Measurements from ENCODE around the gene CCNJL.

DNA sequence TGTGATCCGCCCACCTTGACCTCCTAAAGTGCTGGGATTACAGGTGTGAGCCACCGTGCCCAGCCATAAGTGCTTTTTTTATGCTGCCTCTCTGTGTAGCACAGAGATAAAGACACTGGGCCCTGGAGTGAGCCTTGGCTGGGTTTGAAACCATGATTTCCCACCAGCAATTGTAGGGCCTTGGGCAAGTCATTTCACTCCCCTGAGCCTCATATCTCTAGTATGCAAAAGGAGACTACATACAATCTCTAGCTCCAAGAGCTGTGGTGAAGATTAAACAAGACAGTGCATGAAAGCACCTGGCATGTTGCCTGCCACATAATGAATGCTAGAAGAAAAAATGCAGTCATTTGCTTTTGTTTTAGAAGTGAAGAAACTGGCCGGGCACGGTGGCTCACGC is 79.1 kb downstream of the CCNJL start:
- TF ChIP-seq ESRRA (IDR thresholded peaks at IDR 0.05; ENCODE audit: borderline replicate concordance, low read length) = no peak
- TF ChIP-seq POLR2A (IDR thresholded peaks at IDR 0.05; ENCODE audit: low read length) = no peak
- TF ChIP-seq, protein P1, sequence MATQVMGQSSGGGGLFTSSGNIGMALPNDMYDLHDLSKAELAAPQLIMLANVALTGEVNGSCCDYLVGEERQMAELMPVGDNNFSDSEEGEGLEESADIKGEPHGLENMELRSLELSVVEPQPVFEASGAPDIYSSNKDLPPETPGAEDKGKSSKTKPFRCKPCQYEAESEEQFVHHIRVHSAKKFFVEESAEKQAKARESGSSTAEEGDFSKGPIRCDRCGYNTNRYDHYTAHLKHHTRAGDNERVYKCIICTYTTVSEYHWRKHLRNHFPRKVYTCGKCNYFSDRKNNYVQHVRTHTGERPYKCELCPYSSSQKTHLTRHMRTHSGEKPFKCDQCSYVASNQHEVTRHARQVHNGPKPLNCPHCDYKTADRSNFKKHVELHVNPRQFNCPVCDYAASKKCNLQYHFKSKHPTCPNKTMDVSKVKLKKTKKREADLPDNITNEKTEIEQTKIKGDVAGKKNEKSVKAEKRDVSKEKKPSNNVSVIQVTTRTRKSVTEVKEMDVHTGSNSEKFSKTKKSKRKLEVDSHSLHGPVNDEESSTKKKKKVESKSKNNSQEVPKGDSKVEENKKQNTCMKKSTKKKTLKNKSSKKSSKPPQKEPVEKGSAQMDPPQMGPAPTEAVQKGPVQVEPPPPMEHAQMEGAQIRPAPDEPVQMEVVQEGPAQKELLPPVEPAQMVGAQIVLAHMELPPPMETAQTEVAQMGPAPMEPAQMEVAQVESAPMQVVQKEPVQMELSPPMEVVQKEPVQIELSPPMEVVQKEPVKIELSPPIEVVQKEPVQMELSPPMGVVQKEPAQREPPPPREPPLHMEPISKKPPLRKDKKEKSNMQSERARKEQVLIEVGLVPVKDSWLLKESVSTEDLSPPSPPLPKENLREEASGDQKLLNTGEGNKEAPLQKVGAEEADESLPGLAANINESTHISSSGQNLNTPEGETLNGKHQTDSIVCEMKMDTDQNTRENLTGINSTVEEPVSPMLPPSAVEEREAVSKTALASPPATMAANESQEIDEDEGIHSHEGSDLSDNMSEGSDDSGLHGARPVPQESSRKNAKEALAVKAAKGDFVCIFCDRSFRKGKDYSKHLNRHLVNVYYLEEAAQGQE (IDR thresholded peaks at IDR 0.05) = no peak
- TF ChIP-seq, protein P2, sequence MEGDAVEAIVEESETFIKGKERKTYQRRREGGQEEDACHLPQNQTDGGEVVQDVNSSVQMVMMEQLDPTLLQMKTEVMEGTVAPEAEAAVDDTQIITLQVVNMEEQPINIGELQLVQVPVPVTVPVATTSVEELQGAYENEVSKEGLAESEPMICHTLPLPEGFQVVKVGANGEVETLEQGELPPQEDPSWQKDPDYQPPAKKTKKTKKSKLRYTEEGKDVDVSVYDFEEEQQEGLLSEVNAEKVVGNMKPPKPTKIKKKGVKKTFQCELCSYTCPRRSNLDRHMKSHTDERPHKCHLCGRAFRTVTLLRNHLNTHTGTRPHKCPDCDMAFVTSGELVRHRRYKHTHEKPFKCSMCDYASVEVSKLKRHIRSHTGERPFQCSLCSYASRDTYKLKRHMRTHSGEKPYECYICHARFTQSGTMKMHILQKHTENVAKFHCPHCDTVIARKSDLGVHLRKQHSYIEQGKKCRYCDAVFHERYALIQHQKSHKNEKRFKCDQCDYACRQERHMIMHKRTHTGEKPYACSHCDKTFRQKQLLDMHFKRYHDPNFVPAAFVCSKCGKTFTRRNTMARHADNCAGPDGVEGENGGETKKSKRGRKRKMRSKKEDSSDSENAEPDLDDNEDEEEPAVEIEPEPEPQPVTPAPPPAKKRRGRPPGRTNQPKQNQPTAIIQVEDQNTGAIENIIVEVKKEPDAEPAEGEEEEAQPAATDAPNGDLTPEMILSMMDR (IDR thresholded peaks at IDR 0.05) = no peak
- TF ChIP-seq SMC3 (IDR thresholded peaks at IDR 0.05) = no peak

Data from A549 (cell line).